ENCODE data around the gene BTBD19.

GRCh38 chr1:44792736-44793502 is 15.4 kb upstream of the BTBD19 start:
- TF ChIP-seq CTCF (IDR thresholded peaks at IDR 0.05; ENCODE audit: insufficient read depth, low read depth, low read length) (no peak), EZH2 (IDR thresholded peaks at IDR 0.05; ENCODE audit: insufficient read depth, low read length) (no peak)
